ENCODE measurements around the gene CANT1. TPM values are rescaled to one million over a fixed set of nuclear protein-coding genes. Genes with fewer than 3 reads are reported as not detected.

Gene CANT1
- total RNA-seq, 1 donor: 49.2 TPM

- Histone ChIP-seq H3K27me3 (ENCODE audit: insufficient read depth, low read length) (no peaks in the 10 kb centered on the region), H3K9me3 (ENCODE audit: low read depth, low read length) (no peaks in the 10 kb centered on the region), H3K36me3 (ENCODE audit: insufficient read depth, low read length) (peaks cover 46% of the 10 kb centered on the region), H3K27ac (ENCODE audit: low read depth, low read length) (no peak overlapping the region), H3K4me3 (ENCODE audit: insufficient read depth, low read length) (no peak overlapping the region), H3K4me1 (ENCODE audit: insufficient read depth, low read length) (peaks cover 9% of the 10 kb centered on the region), H3K4me2 (ENCODE audit: insufficient read depth, low read length) (no peak overlapping the region), H4K20me1 (ENCODE audit: insufficient read depth, low read length) (peaks cover 52% of the 10 kb centered on the region), H3K79me2 (ENCODE audit: insufficient read depth, low read length) (peaks cover 90% of the 10 kb centered on the region), H2AFZ (ENCODE audit: low read length) (no peak overlapping the region)
- TF ChIP-seq CTCF (IDR thresholded peaks at IDR 0.05; ENCODE audit: extremely low read depth, low read depth, low read length): no peak
- DNase-seq (ENCODE audit: insufficient read length, low spot score, missing footprints): peak; percentile 82
Observed at GRCh38 chr17:78996781-78997201, 12.8 kb downstream of the CANT1 start.

DNA sequence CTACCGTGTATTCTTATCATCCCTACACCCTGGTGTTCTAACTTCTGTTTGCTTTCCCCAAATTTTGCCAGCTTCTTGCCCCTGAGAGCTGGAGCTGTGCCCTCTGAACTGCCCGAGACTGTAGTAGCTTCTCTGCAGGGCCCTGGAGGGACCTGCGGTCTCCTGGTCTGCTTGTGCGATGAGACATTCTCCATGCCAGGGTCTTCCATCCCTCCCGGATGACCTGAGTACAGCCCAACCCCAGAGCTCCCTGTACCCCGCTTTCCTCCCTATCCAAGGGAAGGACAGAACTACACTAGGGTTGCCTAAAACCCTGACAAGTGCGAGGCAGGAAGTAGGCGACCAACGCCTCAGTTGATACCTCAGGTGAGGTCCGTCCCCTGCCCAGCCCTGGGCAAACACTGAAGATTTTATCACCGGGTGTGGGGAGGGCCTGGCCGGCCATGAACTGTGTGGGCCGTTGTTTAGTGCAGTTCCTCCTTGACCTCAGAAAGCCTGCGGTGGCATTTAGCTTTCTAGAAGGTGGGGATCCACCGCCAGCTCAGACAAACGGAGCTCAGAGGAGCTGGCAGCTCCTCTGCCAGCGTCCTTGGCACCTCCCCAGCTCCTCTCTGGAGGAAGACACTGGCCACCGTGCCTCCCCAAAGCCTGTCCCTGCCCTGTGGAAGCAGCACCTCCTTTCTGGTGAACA is 13.7 kb downstream of the CANT1 start:
- Histone ChIP-seq H3K4me3 (ENCODE audit: insufficient read depth, low read length) (no peak overlapping the region), H3K27ac (ENCODE audit: low read depth, low read length) (no peak overlapping the region), H3K27me3 (ENCODE audit: insufficient read depth, low read length) (no peaks in the 10 kb centered on the region), H3K9me3 (ENCODE audit: low read depth, low read length) (no peaks in the 10 kb centered on the region), H3K4me1 (ENCODE audit: insufficient read depth, low read length) (peaks cover 9% of the 10 kb centered on the region), H3K4me2 (ENCODE audit: insufficient read depth, low read length) (no peak overlapping the region), H3K36me3 (ENCODE audit: insufficient read depth, low read length) (peaks cover 55% of the 10 kb centered on the region), H2AFZ (ENCODE audit: low read length) (no peak overlapping the region), H4K20me1 (ENCODE audit: insufficient read depth, low read length) (peaks cover 45% of the 10 kb centered on the region), H3K79me2 (ENCODE audit: insufficient read depth, low read length) (peaks cover 86% of the 10 kb centered on the region)
- DNase-seq (ENCODE audit: insufficient read length, low spot score, missing footprints): peak; percentile 57
- TF ChIP-seq CTCF (IDR thresholded peaks at IDR 0.05; ENCODE audit: extremely low read depth, low read depth, low read length): no peak

GRCh38 chr17:78995022-78995760 is 14.4 kb downstream of the CANT1 start:
- Histone ChIP-seq H3K4me2 (ENCODE audit: insufficient read depth, low read length) (no peak overlapping the region), H3K4me1 (ENCODE audit: insufficient read depth, low read length) (peaks cover 9% of the 10 kb centered on the region), H3K4me3 (ENCODE audit: insufficient read depth, low read length) (no peak overlapping the region), H3K9me3 (ENCODE audit: low read depth, low read length) (no peaks in the 10 kb centered on the region), H3K27me3 (ENCODE audit: insufficient read depth, low read length) (no peaks in the 10 kb centered on the region), H2AFZ (ENCODE audit: low read length) (no peak overlapping the region), H4K20me1 (ENCODE audit: insufficient read depth, low read length) (peaks cover 39% of the 10 kb centered on the region), H3K27ac (ENCODE audit: low read depth, low read length) (no peak overlapping the region), H3K36me3 (ENCODE audit: insufficient read depth, low read length) (peaks cover 62% of the 10 kb centered on the region), H3K79me2 (ENCODE audit: insufficient read depth, low read length) (peaks cover 78% of the 10 kb centered on the region)
- no peak for TF ChIP-seq CTCF (IDR thresholded peaks at IDR 0.05; ENCODE audit: extremely low read depth, low read depth, low read length)
- DNase-seq (ENCODE audit: insufficient read length, low spot score, missing footprints): peak; percentile 62

- DNase-seq (ENCODE audit: insufficient read length, low spot score, missing footprints): peak; percentile 90
- peaks cover 32% of the 10 kb centered on the region for H4K20me1 ChIP-seq (ENCODE audit: insufficient read depth, low read length)
- peaks cover 9% of the 10 kb centered on the region for H3K4me1 ChIP-seq (ENCODE audit: insufficient read depth, low read length)
- no peaks in the 10 kb centered on the region for H3K27me3 ChIP-seq (ENCODE audit: insufficient read depth, low read length)
- no peak overlapping the region for H2AFZ ChIP-seq (ENCODE audit: low read length)
- H3K27ac ChIP-seq (ENCODE audit: low read depth, low read length): no peak overlapping the region
- no peak for TF ChIP-seq CTCF (IDR thresholded peaks at IDR 0.05; ENCODE audit: extremely low read depth, low read depth, low read length)
- H3K79me2 ChIP-seq (ENCODE audit: insufficient read depth, low read length): peaks cover 69% of the 10 kb centered on the region
- H3K9me3 ChIP-seq (ENCODE audit: low read depth, low read length): no peaks in the 10 kb centered on the region
- H3K4me3 ChIP-seq (ENCODE audit: insufficient read depth, low read length): no peak overlapping the region
- H3K4me2 ChIP-seq (ENCODE audit: insufficient read depth, low read length): no peak overlapping the region
- H3K36me3 ChIP-seq (ENCODE audit: insufficient read depth, low read length): peaks cover 64% of the 10 kb centered on the region
Observed at GRCh38 chr17:78993981-78994671, 15.4 kb downstream of the CANT1 start.
